HG02938 (cell line): Measurements from ENCODE around the gene FBXL4.

ENCODE experiments used
- ATAC-seq: cut with Tn5 transposase; IDR thresholded peaks from one replicate; pipeline ENCODE4 v1.9.1; 2021; ENCODE audit warnings: mild to moderate bottlenecking, moderate library complexity; ENCODE audit not compliant: unreplicated experiment

The FBXL4 gene

GRCh38 chr6:98827295-98828159 lies 120.2 kb downstream of the FBXL4 start:
- ATAC-seq = no peak

- ATAC-seq = no peak
These were observed 122.0 kb downstream of the FBXL4 start for GRCh38 chr6:98825600-98826230.

- no peak for ATAC-seq
These were observed 122.7 kb downstream of the FBXL4 start for GRCh38 chr6:98824902-98825599.

- ATAC-seq = no peak
These were observed 123.4 kb downstream of the FBXL4 start for GRCh38 chr6:98824162-98824901.

GRCh38 chr6:98823428-98824161 lies 124.2 kb downstream of the FBXL4 start:
- no peak for ATAC-seq

GRCh38 chr6:98821756-98822405 lies 125.9 kb downstream of the FBXL4 start:
- no peak for ATAC-seq
